HepG2 (cell line): Measurements from ENCODE around the gene SLC39A8. TPM values are rescaled to one million over a fixed set of nuclear protein-coding genes. Genes with fewer than 3 reads are reported as not detected.

Experiments
- ARNTL ChIP-seq: sonication (generic); formaldehyde crosslinking; IDR thresholded peaks from 2 replicates; pipeline ENCODE4 v1.4.0; 2020; ENCODE audit warnings: mild to moderate bottlenecking, missing genetic modification reagents
- CBX5 ChIP-seq: sonication (generic); formaldehyde crosslinking; IDR thresholded peaks from 2 replicates; pipeline ENCODE4 v1.4.0; 2020; ENCODE audit warnings: missing genetic modification reagents, borderline replicate concordance
- CREB3 ChIP-seq: sonication (generic); formaldehyde crosslinking; IDR thresholded peaks from 2 replicates; pipeline ENCODE4 v1.5.0; 2020; ENCODE audit warnings: missing genetic modification reagents
- ESRRA ChIP-seq: sonication (generic); formaldehyde crosslinking; IDR thresholded peaks from 2 replicates; pipeline ENCODE4 v1.5.1; 2020; ENCODE audit warnings: mild to moderate bottlenecking, low read depth, missing genetic modification reagents
- GZF1 ChIP-seq: sonication (generic); formaldehyde crosslinking; IDR thresholded peaks from 2 replicates; pipeline ENCODE4 v1.5.1; 2020; ENCODE audit warnings: mild to moderate bottlenecking, missing genetic modification reagents
- HMG20B ChIP-seq: conservative IDR thresholded peaks from 2 replicates; pipeline ENCODE4 v1.6.1; 2016; ENCODE audit warnings: missing genetic modification reagents, missing compliant biosample characterization
- JDP2 ChIP-seq: sonication (generic); formaldehyde crosslinking; IDR thresholded peaks from 2 replicates; pipeline ENCODE4 v1.8.1; 2022; ENCODE audit warnings: missing genetic modification reagents, borderline replicate concordance
- NFE2L1 ChIP-seq: sonication (generic); formaldehyde crosslinking; IDR thresholded peaks from 2 replicates; pipeline ENCODE4 v1.4.0; 2020; ENCODE audit warnings: missing genetic modification reagents, mild to moderate bottlenecking, borderline replicate concordance
- NFKB2 ChIP-seq: sonication (generic); formaldehyde crosslinking; IDR thresholded peaks from 2 replicates; pipeline ENCODE4 v1.4.0; 2020; ENCODE audit warnings: missing genetic modification reagents, borderline replicate concordance
- NR0B2 ChIP-seq: sonication (generic); formaldehyde crosslinking; IDR thresholded peaks from 2 replicates; pipeline ENCODE4 v1.4.0; 2020; ENCODE audit warnings: mild to moderate bottlenecking, missing genetic modification reagents
- RARG ChIP-seq: sonication (generic); formaldehyde crosslinking; IDR thresholded peaks from 2 replicates; pipeline ENCODE4 v1.4.0; 2020; ENCODE audit warnings: low read depth, mild to moderate bottlenecking, missing genetic modification reagents
- SAP130 ChIP-seq: IDR thresholded peaks from 2 replicates; pipeline ENCODE4 v1.6.1; 2016; ENCODE audit warnings: low read depth
- SNAI1 ChIP-seq: sonication (generic); formaldehyde crosslinking; IDR thresholded peaks from 2 replicates; pipeline ENCODE4 v1.5.0; 2020; ENCODE audit warnings: mild to moderate bottlenecking, missing genetic modification reagents, borderline replicate concordance
- TMF1 ChIP-seq: sonication (generic); formaldehyde crosslinking; IDR thresholded peaks from 2 replicates; pipeline ENCODE4 v1.8.1; 2022; ENCODE audit warnings: low read depth, missing genetic modification reagents
- XRCC5 ChIP-seq: fragments of 200-400 bp; formaldehyde crosslinking; optimal IDR thresholded peaks from 2 replicates; pipeline ENCODE3; 2017; ENCODE audit warnings: mild to moderate bottlenecking, low read length
- ZBED4 ChIP-seq: sonication (generic); formaldehyde crosslinking; IDR thresholded peaks from 2 replicates; pipeline ENCODE4 v1.4.0; 2020; ENCODE audit warnings: missing genetic modification reagents, borderline replicate concordance
- ZBTB1 ChIP-seq: sonication (generic); formaldehyde crosslinking; IDR thresholded peaks from 2 replicates; pipeline ENCODE4 v1.4.0; 2020; ENCODE audit warnings: missing genetic modification reagents, borderline replicate concordance
- ZBTB25 ChIP-seq: IDR thresholded peaks from 2 replicates; pipeline ENCODE4 v1.6.1; 2018; ENCODE audit warnings: missing genetic modification reagents
- ZBTB7B ChIP-seq: sonication (generic); formaldehyde crosslinking; IDR thresholded peaks from 2 replicates; pipeline ENCODE4 v1.4.0; 2020; ENCODE audit warnings: missing genetic modification reagents
- ZNF296 ChIP-seq: sonication (generic); formaldehyde crosslinking; conservative IDR thresholded peaks from 2 replicates; pipeline ENCODE4 v1.5.0; 2020; ENCODE audit warnings: mild to moderate bottlenecking, missing genetic modification reagents
- ZNF30 ChIP-seq: sonication (generic); formaldehyde crosslinking; IDR thresholded peaks from 2 replicates; pipeline ENCODE4 v1.5.0; 2020; ENCODE audit warnings: mild to moderate bottlenecking, missing genetic modification reagents
- ZNF564 ChIP-seq: sonication (generic); formaldehyde crosslinking; IDR thresholded peaks from 2 replicates; pipeline ENCODE4 v1.8.1; 2023; ENCODE audit warnings: mild to moderate bottlenecking, missing genetic modification reagents
- ZNF605 ChIP-seq: sonication (generic); formaldehyde crosslinking; IDR thresholded peaks from 2 replicates; pipeline ENCODE4 v1.8.0; 2022; ENCODE audit warnings: mild to moderate bottlenecking, missing genetic modification reagents
- ZNF678 ChIP-seq: sonication (generic); formaldehyde crosslinking; IDR thresholded peaks from 2 replicates; pipeline ENCODE4 v1.4.0; 2020; ENCODE audit warnings: mild to moderate bottlenecking, missing genetic modification reagents
- polyA plus RNA-seq, 8 experiments: library from polyadenylated mRNA; depleted of rRNA in 3 of 8; stranded (reverse) in 7 of 8; unstranded in 1 of 8; fragments of >200 nt; fragmentation: Illumina TruSeq in 4 of 8; extraction: Trizol in 4 of 8; gene quantifications; 2 replicates each; pipeline versions ENCODE4 v1.2.1 to v1.2.3, GENCODE V29; 2011 to 2016; ENCODE audit warnings: low read depth in 4 of 8, missing spikeins in 1 of 8, mixed read lengths in 1 of 8; ENCODE audit not compliant: insufficient read depth in 1 of 8
- total RNA-seq, 5 experiments: library from RNA; depleted of rRNA; stranded (reverse); fragments of >200 nt; fragmentation: Illumina TruSeq; extraction: Trizol; gene quantifications; 2 replicates each; pipeline ENCODE4 v1.2.3, GENCODE V29; 2016; ENCODE audit warnings: low read depth in 1 of 5

SLC39A8 gene
- total and polyA plus RNA-seq, 2 of the 13 experiments (the other 11 are each of a cell fraction or from before 2014, with no cell fraction given), result 0.22 to 0.38 TPM

- TF ChIP-seq ZBED4 (CRISPR knock-in tag) (peak; percentile 45; the same call in 1 of the 2 replicates), ZBTB7B (CRISPR knock-in tag) (0 out of 2 replicates have a peak, but pooled peaks have one; percentile 16), SAP130 (peak; percentile 63; the same call in 1 of the 2 replicates), NFKB2 (CRISPR knock-in tag) (peak; percentile 62; the same call in 1 of the 2 replicates), CBX5 (no peak), ESRRA (CRISPR knock-in tag) (no peak), NFE2L1 (CRISPR knock-in tag) (no peak), ZBTB25 (CRISPR knock-in tag) (peak; percentile 19; the same call in 1 of the 2 replicates), GZF1 (no peak), CREB3 (CRISPR knock-in tag) (no peak), ZNF30 (0 out of 2 replicates have a peak, but pooled peaks have one; percentile 14), ZNF678 (CRISPR knock-in tag) (no peak), ZNF605 (CRISPR knock-in tag) (no peak), RARG (no peak), HMG20B (CRISPR knock-in tag) (no peak), ZNF296 (no peak), SNAI1 (CRISPR knock-in tag) (peak; percentile 55; the same call in 1 of the 2 replicates), TMF1 (CRISPR knock-in tag) (0 out of 2 replicates have a peak, but pooled peaks have one; percentile 43), ZNF564 (CRISPR knock-in tag) (no peak), XRCC5 (peak; percentile 19), ZBTB1 (CRISPR knock-in tag) (no peak), NR0B2 (CRISPR knock-in tag) (0 out of 2 replicates have a peak, but pooled peaks have one; percentile 37), JDP2 (CRISPR knock-in tag) (no peak), ARNTL (CRISPR knock-in tag) (no peak; the same call in 1 of the 2 replicates)
Measured at GRCh38 chr4:102344954-102345794, at the start of gene SLC39A8 (continued).
